Fibroblast of skin of abdomen (primary cell): ENCODE data around the gene TMA7.
"Not testable (repeated sequence)": the region's sequence is repeated elsewhere in the genome, so short reads cannot be mapped to it uniquely, and the experiment has no call there.

Experiments
- DNase-seq: peaks from one replicate; pipeline ENCODE4 v3.0.0-alpha.2; 2013

The TMA7 gene

DNA sequence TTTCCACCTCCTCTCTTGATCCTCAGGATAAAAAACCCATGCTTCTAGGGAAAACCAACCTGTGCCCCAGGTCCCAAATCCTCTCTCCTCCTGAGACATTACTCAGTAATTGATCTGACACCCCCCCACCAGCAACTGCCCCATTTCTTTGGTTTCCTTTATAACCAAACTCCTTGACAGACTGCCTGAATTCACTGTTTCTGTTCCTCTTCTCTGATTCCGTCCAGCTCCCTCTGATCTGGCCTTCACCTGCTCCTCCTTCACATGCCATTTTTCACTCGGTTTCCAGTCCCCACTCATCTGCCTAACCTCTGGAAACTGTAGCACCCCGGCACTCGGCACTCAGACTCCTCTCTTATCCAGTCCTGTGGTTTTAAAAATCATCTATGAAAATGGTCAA lies 2.2 kb upstream of the TMA7 start:
- no peak for DNase-seq

GRCh38 chr3:48440590-48440958 lies 517 bp downstream of the TMA7 start:
- DNase-seq: no peak

GRCh38 chr3:48441940-48442339 lies 1.9 kb downstream of the TMA7 start:
- no peak for DNase-seq

- no peak for DNase-seq
These were observed 5.3 kb downstream of the TMA7 start for GRCh38 chr3:48445277-48445882.

DNA sequence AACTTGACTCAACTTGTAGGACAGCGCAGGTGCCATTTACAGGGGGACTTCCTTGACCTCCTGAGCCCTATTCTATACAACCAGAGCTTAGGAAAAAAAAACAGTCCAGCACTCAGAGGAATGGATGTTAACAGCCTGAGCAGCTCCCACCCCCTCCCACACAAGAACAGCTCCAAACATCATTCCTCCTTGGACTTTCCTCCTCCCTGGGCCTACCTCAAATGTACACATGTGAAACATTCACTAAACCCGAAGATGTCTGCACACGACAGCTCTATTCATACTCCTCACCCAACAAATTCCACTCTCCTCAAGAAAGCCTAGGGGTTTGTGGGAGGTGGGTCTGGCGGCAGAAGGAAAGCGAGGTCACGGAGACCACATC lies 6.0 kb downstream of the TMA7 start:
- DNase-seq: no peak

DNA sequence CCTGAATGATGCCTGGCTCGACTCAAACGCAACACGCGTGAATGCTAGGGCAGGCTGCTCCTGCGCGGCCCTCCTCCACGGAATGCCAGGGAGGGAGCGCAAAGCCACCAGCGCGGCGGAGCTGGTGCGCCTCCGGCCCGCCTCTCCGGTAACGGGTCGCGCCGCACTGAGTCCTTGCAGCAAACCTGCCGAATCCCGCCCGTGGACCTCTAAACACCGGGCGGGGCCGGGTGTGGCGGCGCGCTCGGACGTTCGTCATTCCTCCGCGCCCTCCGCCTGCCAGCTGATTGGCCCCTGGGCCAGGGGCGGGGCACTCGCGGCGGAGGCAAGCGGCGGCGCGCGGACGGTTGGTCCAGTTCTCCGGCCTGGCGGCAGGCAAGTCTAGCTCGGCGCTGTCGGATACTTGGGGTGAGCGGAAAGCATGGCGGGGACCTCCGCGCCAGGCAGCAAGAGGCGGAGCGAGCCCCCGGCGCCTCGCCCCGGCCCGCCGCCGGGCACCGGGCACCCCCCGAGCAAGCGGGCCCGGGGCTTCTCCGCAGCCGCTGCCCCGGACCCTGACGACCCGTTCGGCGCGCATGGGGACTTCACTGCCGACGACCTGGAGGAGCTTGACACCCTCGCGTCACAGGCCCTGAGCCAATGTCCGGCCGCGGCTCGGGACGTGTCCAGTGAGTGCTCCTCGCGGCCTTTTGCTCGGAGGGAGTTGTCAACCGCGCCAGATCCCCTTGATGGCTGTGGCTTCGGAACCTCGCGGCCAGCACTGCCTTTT lies 6.6 kb downstream of the TMA7 start, which contains the start of gene ATRIP:
Gene ATRIP, plus strand, starts transcription at position 313 of the 769 bp plus-strand sequence. Its CDS starts 109 bp downstream, at position 422.
- DNase-seq: peak; percentile 81

GRCh38 chr3:48451270-48451669 lies 11.2 kb downstream of the TMA7 start:
- no peak for DNase-seq

DNA sequence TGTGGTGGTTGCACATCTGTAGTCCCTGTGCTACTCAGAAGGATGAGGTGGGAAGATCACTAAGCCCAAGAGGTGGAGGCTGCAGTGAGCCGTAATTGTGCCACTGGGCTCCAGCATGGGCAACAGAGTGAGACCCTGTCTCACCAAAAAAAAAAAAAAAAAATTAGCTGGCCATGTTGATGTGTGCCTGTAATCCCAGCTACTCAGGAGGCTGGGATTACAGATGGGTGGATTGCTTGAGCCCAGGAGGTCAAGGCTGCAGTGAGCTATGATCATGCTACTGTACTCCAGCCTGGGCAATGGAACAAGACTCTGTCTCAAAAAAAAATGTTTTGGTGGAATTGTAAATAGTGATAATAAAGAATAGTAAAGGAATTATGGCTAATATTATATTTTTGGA lies 16.4 kb downstream of the TMA7 start:
- no peak for DNase-seq

DNA sequence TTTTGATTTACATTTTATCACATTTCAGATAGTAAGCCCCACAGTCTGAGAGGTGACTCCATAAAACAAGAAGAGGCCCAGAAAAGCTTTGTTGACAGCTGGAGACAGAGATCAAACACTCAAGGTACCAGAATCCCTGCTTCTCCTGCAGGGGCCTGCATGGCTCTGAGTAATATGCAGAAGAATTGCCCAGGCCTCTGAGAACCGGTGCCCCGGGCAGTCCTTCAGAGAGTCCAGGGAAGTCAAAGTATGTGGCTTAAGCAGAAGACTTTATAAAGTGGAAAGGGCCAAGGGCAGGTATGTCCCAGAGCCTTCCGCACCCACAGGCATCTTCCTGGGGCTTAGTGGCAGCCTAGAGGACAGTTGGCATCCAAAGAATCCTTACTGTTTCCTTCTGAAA lies 19.3 kb downstream of the TMA7 start:
- no peak for DNase-seq

DNA sequence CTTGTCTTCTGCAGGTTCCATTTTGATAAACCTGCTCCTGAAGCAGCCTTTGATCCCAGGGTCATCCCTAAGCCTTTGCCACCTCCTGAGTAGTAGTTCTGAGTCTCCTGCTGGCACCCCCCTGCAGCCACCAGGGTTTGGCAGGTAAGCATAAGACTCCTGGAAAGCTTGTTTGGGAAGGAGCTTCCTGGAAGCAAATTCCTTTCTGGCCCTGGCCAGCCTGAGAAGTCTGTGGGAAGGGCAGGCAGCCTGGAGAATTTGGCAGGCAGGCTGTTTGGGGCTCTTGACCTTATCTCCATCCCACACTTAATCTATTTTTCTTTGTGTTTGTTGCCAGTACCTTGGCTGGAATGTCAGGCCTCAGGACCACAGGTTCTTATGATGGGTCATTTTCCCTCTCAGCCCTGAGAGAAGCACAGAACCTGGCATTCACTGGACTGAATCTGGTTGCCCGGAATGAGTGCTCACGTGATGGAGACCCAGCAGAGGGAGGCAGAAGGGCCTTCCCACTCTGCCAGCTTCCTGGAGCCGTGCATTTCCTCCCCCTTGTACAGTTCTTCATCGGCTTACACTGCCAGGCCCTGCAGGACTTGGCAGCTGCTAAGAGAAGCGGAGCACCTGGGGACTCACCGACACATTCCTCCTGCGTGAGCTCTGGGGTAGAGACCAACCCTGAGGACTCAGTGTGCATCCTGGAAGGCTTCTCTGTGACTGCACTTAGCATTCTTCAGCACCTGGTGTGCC lies 19.9 kb downstream of the TMA7 start:
- DNase-seq: no peak

- DNase-seq: no peak
These were observed 20.5 kb downstream of the TMA7 start for GRCh38 chr3:48460517-48460902.

GRCh38 chr3:48461767-48462166 lies 21.7 kb downstream of the TMA7 start:
- DNase-seq: not testable (repeated sequence)

DNA sequence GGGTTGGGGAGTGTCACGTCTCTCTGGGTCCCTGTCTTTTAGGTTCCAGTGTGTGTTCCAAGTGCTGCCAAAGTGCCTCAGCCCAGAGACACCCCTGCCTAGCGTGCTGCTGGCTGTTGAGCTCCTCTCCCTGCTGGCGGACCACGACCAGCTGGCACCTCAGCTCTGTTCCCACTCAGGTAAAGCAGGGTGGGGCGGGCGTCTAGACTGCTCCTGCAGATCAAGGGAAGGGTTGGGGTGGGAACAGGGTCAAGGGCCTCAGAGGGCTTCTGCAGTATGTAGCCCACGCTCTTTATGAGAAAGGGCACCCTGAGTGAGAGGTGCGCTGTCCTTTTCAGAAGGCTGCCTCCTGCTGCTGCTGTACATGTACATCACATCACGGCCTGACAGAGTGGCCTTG lies 23.6 kb downstream of the TMA7 start:
- no peak for DNase-seq

DNA sequence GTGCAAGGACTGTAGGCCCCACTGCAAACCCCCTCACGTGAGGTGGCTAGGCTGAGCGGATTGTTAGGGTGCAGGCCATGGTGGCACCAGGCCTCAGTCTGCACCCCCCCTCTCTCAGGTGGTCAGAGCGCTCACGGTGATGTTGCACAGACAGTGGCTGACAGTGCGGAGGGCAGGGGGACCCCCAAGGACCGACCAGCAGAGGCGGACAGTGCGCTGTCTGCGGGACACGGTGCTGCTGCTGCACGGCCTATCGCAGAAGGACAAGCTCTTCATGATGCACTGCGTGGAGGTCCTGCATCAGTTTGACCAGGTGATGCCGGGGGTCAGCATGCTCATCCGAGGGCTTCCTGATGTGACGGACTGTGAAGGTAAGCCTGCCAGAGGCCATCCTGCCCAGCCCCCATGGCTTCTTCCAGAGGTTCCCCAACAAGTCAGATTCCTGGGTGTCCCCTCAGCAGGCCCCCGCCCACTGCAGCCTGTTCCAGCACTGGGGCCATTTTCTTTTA lies 24.7 kb downstream of the TMA7 start:
- DNase-seq: no peak

GRCh38 chr3:48465237-48465530 lies 25.1 kb downstream of the TMA7 start:
- no peak for DNase-seq

GRCh38 chr3:48465531-48466378 lies 25.7 kb downstream of the TMA7 start:
- peak; percentile 99 for DNase-seq

DNA sequence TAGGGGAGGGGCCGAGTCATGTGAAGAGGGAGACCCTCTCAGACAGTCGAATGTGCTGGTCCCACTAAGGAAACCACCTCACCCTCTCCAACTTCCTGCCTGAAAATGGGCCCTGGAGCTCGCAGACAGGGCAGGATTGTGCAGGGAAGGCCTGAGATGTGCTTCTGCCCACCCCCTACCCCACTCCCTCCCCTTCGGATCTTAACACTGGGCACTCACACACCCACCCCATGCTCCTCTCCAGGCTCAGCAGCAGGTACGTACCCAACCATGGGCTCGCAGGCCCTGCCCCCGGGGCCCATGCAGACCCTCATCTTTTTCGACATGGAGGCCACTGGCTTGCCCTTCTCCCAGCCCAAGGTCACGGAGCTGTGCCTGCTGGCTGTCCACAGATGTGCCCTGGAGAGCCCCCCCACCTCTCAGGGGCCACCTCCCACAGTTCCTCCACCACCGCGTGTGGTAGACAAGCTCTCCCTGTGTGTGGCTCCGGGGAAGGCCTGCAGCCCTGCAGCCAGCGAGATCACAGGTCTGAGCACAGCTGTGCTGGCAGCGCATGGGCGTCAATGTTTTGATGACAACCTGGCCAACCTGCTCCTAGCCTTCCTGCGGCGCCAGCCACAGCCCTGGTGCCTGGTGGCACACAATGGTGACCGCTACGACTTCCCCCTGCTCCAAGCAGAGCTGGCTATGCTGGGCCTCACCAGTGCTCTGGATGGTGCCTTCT lies 26.5 kb downstream of the TMA7 start:
- no peak for DNase-seq

DNA sequence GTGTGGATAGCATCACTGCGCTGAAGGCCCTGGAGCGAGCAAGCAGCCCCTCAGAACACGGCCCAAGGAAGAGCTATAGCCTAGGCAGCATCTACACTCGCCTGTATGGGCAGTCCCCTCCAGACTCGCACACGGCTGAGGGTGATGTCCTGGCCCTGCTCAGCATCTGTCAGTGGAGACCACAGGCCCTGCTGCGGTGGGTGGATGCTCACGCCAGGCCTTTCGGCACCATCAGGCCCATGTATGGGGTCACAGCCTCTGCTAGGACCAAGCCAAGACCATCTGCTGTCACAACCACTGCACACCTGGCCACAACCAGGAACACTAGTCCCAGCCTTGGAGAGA lies 27.0 kb downstream of the TMA7 start:
- no peak for DNase-seq

GRCh38 chr3:48467473-48468267 lies 27.6 kb downstream of the TMA7 start:
- no peak for DNase-seq

- DNase-seq: no peak
These were observed 28.3 kb downstream of the TMA7 start for GRCh38 chr3:48468329-48468731.
